Retinal pigment epithelial cell (primary cell): ENCODE results near the gene TBC1D22A.

Experiments
- DNase-seq: peaks from one replicate; pipeline ENCODE4 v3.0.0-alpha.2; 2010; ENCODE audit warnings: low read depth
- H3K4me3 ChIP-seq: 2 replicates; pipeline ENCODE4 v1.5.1; 2011; ENCODE audit warnings: mild to moderate bottlenecking, low read length, control low read depth, moderate library complexity
- TF ChIP-seq, protein P1 (sequence below): conservative IDR thresholded peaks from 2 replicates; pipeline ENCODE4 v1.5.1; 2011; ENCODE audit warnings: low read depth, low read length, control low read depth, inconsistent platforms

TBC1D22A gene

DNA sequence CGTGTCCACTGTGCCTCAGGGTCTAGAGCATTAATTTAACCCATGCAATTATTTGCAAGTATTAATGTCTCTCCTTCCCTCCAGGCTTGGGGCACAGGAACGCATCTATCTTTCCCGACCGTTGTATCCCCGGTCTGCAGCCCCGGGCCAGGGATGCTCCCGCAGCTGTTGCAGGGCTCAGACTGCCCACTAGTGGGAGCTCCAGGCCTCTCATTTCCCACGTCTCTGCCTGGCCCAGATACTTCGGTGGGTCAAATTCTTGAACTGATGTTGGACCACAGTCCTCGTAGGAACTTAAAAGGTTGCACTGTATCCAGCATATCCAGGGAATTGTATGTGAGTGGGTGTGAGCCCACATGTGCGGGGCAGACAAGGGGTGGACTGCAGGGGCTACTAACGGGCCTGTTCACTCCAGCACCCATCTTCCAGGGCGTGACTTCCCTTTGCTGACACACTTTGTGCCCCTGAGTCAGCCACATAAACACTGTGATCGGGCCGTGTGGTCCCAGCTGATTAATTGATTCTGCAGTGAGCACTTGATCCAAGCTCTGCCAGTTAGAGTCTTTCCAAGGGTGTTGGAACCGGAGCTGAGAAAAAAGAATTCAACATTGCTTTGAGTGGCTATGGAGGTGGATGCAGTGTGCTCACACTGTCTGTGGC is 451.3 kb downstream of the TBC1D22A start:
- no peak for DNase-seq
- H3K4me3 ChIP-seq: no peak overlapping the region
- TF ChIP-seq, protein P1, sequence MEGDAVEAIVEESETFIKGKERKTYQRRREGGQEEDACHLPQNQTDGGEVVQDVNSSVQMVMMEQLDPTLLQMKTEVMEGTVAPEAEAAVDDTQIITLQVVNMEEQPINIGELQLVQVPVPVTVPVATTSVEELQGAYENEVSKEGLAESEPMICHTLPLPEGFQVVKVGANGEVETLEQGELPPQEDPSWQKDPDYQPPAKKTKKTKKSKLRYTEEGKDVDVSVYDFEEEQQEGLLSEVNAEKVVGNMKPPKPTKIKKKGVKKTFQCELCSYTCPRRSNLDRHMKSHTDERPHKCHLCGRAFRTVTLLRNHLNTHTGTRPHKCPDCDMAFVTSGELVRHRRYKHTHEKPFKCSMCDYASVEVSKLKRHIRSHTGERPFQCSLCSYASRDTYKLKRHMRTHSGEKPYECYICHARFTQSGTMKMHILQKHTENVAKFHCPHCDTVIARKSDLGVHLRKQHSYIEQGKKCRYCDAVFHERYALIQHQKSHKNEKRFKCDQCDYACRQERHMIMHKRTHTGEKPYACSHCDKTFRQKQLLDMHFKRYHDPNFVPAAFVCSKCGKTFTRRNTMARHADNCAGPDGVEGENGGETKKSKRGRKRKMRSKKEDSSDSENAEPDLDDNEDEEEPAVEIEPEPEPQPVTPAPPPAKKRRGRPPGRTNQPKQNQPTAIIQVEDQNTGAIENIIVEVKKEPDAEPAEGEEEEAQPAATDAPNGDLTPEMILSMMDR: peak; percentile 37

DNA sequence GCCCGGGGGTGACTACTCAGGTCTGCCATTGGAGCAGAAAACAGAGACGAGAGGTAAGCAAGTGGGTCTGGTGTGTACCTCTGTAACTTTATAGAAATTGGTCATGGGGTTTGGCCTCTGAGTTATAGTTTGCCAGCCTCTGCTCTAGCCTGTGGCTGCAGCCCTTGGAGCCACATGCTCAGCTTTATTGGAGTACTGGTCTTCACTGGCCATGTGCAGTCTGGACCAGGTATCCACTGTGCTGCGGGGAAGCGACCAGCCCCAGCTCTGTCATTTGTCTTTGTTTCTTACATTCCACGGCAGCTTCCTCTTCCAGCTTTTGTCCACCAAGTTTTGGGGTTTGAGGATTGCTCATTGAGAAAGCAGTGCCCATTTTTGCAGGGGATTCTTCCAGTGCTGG is 453.4 kb downstream of the TBC1D22A start:
- no peak overlapping the region for H3K4me3 ChIP-seq
- TF ChIP-seq, protein P1: no peak
- no peak for DNase-seq

GRCh38 chr22:47218671-47219070 is 456.2 kb downstream of the TBC1D22A start:
- TF ChIP-seq, protein P1: no peak
- no peak for DNase-seq
- no peak overlapping the region for H3K4me3 ChIP-seq

GRCh38 chr22:47219789-47220188 is 457.3 kb downstream of the TBC1D22A start:
- H3K4me3 ChIP-seq: no peak overlapping the region
- DNase-seq: no peak
- TF ChIP-seq, protein P1: no peak

DNA sequence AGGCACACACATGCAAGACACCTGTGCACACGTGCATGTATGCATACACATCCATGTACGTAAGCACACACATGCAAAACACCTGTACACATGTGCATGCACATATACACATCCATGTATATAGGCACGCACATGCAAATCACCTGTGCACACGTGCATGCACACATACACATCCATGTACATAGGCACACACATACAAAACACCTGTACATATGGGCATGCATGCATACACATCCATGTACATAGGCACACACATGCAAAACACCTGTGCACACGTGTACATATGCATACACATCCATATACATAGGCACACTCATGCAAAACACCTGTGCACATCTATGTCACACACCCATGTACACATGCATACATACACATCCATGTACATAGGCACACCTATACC is 458.3 kb downstream of the TBC1D22A start:
- TF ChIP-seq, protein P1: no peak
- H3K4me3 ChIP-seq: no peak overlapping the region
- DNase-seq: no peak

- no peak for DNase-seq
- H3K4me3 ChIP-seq: no peak overlapping the region
- TF ChIP-seq, protein P1: no peak
Measured at GRCh38 chr22:47221840-47222615, 459.6 kb downstream of the TBC1D22A start.
